GM10847 (cell line): ENCODE results near the gene DNASE2.

Source experiments
- POLR2A ChIP-seq: IDR thresholded peaks from 2 replicates; pipeline ENCODE4 v1.6.1; 2011; ENCODE audit not compliant: insufficient read length; ENCODE audit errors: extremely low read depth

Gene DNASE2, protein sequence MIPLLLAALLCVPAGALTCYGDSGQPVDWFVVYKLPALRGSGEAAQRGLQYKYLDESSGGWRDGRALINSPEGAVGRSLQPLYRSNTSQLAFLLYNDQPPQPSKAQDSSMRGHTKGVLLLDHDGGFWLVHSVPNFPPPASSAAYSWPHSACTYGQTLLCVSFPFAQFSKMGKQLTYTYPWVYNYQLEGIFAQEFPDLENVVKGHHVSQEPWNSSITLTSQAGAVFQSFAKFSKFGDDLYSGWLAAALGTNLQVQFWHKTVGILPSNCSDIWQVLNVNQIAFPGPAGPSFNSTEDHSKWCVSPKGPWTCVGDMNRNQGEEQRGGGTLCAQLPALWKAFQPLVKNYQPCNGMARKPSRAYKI

DNA sequence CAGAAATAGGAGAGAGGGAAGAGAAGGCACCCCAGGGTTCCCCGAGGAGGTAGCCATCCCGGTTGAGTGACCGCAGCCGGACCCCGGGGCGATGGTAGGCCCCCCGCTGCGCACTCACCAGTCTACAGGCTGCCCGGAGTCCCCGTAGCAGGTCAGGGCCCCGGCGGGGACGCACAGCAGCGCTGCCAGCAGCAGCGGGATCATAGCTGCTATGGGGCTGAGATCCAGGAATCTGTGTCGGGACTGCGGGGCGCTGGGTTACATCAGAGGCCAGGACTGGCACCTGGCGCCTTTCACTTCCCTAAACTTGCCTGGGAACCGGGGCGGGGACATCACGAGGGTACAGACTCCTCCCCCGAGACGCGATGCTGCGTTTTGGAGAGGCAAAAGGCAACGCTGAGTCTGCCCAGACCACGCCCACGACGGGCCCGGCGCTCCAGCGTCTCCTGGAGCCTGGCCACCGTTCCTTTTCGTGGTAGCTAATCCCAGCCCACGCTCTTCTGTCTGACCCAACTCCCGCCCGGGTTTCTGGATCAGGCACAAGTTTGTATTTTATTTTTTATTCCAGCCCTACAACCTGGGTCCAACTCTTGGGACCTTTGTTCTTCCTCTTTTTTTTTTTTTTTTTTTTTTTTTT is at the start of gene DNASE2:
TSS of gene DNASE2 (minus strand) at position 278 of the 637 bp plus-strand sequence. CDS start at position 204, 74 bp downstream.
- peak; percentile 71 for TF ChIP-seq POLR2A

DNA sequence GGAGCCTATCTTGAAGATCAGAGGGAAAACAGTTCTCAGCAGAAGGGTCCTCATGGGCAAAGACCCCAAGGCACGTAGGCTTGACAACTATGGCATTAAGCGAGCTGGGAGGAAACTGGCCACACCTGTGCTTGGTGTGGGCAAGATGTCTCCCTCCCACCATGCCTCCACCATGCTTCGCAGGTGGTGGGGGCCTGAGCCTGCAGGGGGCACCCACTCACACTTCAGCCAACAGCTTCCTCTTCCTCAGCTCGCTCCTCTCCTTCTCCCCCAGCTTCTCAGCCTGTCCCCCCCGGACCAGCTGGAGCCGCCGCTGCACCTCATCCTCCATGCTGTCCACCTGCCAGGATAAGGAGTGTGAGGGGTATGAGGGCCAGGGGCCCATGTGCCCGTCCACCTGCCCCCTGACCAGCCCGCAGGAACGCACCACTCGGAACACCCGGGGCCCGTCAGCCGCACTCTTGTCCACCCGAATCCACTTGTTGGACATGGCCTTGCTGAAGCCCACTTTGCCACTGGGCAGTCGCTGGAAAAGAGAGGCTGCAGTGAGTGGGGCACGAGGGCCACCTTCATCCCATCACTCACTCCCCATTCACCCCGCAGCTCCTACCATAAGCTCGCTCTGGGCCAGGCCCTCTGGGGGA is 48.9 kb upstream of the DNASE2 start:
- no peak for TF ChIP-seq POLR2A

DNA sequence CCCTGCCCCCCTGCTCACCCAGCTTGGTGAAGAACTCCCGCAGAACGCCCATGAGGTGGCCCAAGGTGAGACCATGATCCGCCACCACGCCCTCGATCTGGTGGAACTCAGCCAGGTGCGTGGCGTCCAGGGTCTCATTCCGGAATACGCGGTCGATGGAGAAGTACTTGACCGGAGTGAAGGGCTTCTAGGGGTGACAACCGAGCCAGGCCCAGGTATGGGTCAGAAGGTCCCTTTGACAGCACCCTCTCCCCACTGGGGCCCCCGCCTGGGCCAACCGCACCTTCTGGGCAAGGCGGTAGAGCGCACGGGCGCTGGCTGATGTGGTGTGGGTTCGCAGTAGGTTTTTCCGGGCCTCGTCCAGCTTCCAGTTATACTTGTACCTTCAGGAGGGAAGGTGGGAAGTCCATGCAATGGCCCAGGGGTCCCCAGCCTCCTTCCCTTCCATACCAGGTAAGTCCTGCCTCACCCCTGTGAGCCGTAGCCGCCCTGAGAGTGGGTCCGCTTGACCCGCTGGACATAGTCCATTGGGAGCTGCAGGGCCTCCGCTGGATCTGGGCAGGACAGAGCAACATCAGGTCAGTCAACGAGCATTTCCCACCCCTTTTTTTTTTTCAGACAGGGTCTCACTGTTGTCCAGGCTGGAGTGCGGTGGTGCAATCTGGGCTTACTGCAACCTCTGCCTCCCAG is 43.5 kb upstream of the DNASE2 start:
- TF ChIP-seq POLR2A = no peak

DNA sequence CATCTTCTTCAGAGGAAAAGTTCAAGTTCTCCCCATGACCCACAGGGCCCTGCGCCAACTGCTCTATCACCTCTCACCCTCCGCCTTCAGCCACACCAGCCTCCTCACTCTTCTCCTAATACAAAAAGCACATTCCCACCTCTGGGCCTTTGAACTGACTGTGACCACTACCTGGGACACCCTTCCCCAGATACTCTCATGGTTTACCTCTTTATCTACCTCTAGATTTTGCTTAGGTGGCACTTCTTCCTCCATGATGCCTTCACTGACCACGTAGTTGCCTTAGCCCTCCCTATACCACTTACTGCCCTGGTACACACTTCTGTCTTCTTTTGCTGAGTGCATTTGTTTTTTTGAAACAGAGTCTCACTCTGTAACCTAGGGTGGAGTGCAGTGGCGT is 41.7 kb upstream of the DNASE2 start:
- TF ChIP-seq POLR2A = no peak

DNA sequence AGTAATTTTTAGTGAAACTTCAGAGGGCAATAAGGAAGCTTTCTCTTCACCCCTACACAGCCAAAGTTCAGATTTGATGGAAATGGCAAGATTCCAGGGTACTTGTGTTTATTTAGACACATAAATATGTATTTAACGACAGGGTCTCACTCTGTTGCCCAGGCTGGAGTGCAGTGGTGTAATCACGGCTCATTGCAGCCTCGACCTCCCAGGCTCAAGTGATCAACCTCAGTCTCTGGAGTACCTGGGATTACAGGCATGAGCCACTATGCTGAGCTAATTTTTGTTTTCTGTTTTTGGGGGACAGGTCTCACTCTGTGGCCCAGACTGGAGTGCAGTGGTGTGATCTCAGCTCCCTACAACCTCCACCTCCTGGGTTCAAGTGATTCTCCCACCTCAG is 39.8 kb upstream of the DNASE2 start:
- no peak for TF ChIP-seq POLR2A

DNA sequence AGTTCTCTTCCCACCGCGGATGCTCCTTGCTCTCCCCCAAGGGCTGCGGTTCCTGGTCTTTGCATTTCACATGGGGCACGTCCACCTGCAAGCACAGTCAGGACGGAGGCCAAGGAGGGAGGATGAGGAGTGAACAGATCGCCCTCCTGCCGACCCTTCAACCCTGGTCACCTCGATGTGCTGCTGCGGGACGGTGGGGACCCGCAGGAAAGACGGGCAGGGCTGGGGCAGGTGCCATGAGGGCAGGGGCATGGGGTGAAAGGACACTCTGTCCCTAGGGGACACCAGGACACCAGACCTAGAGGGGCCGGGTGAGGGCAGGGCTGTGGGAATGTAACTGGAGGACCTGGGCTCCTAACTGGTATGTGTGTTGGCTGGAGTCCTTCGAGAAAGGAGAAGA is 37.0 kb upstream of the DNASE2 start:
- TF ChIP-seq POLR2A = no peak

DNA sequence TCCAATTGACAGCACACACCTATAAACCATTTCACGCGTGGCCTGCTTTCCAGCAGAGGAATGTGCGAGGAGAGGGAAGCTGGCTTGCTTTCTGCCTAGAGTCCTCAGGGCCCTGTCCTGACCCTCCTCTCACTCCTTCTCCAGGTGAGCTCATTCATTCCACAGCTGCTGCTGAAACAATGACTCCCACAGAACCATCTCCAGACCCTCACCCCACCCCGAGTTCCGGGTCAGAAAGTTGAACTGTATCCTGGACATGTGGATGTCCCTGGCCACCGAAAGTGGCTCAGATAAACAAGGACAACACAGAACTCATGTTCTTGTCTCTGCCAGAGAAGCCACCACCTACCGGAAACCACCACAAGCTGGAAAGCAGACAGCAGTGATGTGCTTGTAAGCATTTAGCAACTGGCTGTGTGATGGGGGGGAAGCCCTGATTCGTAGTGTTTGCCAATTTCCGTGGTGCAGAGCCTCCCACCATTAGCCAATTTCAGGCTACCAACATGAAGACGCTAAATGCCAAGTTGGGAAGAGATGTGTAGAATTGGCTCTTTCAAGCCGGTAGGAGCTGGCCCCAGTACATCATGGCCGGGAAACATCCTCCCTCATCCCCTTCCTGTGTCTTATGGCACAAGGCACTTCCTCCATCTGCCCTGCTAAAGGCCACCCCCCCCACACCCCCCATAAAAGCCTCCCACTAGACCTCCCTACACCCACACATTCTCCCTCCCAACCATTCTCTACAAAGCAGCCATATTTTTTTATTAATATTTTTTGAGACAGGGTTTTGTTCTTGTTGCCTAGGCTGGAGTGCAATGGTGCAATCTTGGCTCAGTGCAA is 32.8 kb upstream of the DNASE2 start:
- TF ChIP-seq POLR2A = no peak

DNA sequence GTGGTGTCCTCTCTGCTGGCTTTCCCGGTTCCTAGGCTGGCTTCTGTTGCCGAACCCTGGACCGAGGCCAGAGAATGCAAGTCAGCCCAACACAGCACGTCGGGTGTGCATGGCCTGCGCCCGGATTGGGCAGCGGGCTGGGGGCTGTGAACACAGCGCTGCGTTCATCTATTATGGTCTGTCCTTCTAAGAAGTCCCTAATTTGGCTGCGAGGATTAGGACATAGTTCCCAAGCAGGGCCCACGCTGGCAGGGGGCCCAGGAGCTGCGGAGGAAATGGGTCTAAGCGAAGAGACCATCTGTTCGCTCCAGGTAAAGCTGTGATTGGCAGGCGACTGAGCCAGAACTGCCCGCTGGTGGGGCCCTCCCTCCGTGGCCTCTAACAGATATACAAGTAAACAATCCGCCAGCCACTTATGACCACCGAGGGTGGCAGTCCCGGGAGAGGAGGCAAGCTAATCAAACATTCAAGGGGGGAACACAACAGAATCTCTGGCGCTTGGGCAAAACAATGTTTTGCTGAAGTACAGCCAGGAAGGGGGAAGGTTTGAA is 31.8 kb upstream of the DNASE2 start:
- TF ChIP-seq POLR2A = no peak

DNA sequence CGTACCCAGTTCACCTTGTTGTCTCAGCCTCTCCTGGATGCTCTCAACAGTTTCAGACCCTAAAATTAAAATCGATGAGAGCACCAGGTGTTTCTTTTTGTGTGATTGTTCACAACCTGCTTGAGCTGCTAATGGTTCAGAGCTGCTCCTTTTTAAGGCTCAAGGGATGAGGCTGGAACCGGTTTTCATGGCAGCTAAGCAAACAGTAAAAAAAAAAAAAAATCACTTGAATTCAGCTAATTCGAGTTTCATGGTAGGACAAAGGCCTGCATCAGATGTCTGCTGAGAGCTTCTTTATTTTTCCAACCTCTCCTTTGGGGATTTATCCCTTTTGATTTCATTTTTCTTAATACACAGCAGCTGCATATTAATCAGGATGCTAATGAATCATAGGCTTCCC is 31.3 kb upstream of the DNASE2 start:
- no peak for TF ChIP-seq POLR2A

DNA sequence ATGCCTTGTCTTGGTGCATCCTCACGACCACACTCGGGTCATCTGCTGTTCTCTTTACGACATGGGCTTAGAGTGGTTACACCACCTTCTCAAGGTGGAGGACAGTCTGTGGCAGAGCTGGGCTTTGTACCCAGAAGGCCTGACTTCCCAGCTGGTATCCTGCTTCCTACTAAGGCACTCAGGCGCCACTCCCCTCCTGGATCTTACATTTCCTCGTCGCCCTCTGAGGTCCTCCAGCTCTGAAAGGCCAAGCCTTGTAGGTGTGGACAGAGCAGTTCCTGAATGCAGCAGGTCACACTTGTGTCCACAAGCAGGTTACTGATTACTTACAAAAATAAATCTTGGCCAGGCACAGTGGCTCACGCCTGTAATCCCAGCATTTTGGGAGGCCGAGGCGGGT is 25.9 kb upstream of the DNASE2 start:
- no peak for TF ChIP-seq POLR2A

DNA sequence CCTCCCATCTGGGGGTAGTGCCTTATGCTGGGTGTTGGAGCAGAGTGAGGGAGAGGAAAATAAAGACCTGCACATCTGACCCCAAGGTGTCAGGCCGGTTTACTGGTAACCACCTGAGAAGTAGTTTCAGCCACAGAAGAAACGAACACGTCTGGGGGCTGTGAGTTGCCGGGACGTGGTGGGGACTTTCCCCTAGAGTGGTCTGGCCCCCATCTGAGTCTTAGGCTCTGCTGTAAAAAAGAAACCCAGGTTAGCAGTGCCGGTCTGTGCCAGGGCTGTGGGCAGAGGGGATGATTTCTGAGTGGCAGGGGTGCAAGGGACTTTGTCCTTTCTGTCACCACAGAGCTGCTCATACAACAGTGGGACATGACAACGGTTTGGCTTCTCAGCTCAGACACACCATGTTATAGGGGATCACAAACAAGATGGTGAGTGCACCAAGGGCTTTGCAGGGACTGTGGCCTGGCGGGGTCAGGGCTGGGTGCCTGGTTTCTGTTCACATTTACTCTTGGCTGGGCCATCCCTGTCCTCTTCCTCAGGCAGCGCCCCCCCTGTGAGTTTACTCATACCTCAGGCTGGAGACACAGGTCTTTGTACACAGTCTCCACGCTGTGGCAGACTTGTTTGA is 18.8 kb upstream of the DNASE2 start:
- no peak for TF ChIP-seq POLR2A

DNA sequence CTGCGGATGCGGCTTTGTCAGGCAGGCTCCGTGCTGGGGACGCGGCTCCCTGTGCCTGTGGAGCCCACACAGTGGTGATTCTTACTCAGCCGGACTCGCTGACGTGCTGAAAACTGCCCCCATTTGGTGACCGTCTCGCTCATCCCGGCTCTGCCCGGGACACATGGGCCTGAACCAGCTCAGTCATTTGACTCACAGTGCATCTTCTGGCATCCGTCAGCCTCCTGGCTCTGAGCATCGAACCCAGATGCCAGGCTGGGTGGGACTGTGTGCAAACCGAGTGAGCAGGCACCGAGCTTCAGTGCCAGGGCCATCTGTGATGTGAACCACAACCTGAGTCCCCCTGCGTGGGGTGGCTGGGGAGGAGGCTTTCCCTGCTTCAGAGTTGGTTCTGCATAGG is 15.2 kb upstream of the DNASE2 start:
- no peak for TF ChIP-seq POLR2A

DNA sequence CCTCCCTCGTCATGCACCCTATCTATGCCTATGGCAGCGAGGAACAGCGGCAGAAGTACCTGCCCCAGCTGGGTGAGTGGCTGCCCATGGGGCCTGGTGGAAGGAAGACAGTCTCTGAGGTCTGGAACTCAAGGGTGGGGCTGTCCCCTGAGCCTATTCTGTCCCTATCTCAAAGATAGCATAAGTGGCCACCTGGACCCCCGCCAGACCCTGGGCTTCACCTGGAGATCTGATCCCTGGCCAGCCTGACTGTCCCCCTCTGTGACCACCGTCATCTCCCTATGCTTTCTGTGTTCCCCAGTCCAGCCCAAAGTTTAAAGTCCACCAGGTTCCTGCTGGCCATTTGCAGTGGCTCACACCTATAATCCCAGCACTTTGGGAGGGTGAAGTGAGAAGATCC is 12.3 kb upstream of the DNASE2 start:
- TF ChIP-seq POLR2A = no peak

DNA sequence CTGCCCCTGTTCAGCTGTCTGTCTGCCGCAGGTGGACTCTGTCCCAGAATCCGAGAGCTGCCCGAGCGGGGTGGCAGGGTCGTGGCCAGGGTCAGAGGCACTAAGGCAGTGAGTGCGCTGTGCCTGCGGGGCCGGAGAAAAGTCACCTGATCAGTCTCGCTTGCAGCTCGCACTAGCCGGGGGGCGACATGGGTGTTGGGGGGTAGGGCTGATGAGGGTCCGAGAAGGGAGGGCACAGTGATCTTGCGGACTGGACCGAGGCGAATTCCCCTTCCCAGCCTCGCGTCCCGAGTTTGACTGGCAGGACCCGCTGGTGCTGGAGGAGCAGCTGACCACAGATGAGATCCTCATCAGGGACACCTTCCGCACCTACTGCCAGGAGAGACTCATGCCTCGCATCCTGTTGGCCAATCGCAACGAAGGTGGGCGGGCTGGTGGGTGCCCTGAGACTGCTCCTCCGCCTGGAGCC is 10.3 kb upstream of the DNASE2 start:
- TF ChIP-seq POLR2A = no peak
